GM19023 (cell line): ENCODE results near the gene SLC39A11.
"Not testable (repeated sequence)": the region's sequence is repeated elsewhere in the genome, so short reads cannot be mapped to it uniquely, and the experiment has no call there.

Experiments used
- ATAC-seq: cut with Tn5 transposase; IDR thresholded peaks from one replicate; pipeline ENCODE4 v1.9.1; 2021; ENCODE audit warnings: mild to moderate bottlenecking, moderate library complexity; ENCODE audit not compliant: unreplicated experiment

The SLC39A11 gene

DNA sequence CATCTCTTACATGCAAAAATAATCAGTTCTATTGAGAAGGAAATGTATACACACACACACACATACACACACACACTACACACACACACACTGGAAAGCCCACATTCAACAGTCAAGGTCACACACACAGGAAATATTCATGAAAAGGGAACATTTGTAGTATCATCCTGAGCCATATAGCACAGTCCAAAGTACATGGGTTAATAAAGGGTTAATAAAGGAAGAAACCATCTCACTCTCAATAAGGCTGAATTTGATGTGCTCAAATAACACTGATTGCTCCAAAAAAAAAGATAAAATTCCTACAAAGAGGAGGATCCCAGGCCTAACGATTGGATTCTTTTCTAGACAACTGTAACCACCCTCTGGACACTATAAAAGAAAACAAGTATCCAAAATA lies 164.7 kb downstream of the SLC39A11 start:
- ATAC-seq = no peak

GRCh38 chr17:72927146-72927545 lies 165.3 kb downstream of the SLC39A11 start:
- ATAC-seq = no peak

DNA sequence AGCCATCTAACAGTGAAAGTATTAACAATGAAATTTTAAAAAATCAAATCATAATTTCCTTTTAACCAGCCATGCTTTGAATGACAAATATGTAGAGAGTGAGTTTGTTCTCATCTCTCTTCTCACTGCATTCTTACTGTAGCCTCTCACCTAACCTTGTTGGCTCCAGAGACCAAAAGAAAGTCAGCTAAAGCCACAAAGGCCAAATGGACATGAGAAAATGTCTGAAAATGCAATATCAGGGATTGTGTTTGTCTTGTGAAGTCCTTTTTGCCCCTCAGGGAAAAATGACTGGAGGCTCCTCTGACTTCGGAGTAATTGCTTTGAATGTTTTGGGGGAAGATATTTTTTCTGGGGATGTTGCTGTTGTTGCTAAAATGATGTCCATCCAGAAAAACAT lies 166.3 kb downstream of the SLC39A11 start:
- no peak for ATAC-seq

- no peak for ATAC-seq
Observed at GRCh38 chr17:72924196-72924595, 168.3 kb downstream of the SLC39A11 start.

DNA sequence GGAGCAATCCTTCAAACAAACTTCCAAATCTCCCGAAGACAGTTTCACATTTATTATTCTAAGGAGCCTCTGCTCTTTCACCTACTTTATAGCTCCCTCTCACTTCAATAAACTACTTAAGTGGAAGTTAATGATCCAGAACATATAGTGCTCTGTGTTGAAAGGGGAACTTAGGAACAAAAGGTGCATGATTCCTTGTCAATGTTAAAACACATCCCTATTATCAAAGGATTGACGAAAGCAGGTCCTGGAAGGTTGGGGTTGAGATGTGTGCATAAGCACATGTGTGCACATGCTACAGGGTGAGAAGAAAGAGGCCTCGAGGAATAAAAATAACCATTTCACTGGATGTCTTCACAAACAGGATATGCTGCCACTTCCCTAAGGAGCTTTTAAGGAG lies 170.3 kb downstream of the SLC39A11 start:
- no peak for ATAC-seq

DNA sequence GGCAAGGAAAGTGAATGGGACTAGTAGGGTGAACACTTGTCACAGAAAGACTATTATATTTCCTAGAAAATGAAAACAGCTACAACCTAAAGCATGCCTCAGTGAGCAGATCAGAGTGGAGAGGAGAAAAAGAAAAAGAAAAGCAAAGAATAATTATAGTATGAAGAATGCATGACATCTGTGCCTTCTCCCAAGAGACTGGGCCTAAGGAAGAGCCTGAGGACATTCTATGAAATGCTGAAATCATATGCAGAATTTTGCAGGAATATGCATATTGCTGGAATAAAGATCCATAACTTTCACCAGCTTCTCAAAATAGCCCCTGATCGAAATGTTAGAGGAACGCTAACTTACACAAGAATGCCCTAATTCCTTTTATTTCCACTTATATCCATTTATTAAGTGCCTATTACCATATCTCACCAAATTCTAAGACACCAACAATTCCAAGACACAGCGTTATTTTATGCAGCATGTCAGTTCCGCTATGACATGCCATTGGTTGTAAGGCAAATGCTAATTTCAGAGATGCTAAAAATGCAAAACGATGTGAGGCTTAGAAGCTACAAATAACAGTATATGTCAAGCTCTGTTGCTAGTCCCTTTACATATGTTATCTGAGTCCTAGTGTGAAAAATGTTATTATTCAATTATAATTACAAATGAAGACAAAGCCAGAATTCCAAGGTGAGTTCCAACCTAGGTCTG lies 171.0 kb downstream of the SLC39A11 start:
- ATAC-seq = no peak

GRCh38 chr17:72920513-72920912 lies 172.0 kb downstream of the SLC39A11 start:
- ATAC-seq = no peak

DNA sequence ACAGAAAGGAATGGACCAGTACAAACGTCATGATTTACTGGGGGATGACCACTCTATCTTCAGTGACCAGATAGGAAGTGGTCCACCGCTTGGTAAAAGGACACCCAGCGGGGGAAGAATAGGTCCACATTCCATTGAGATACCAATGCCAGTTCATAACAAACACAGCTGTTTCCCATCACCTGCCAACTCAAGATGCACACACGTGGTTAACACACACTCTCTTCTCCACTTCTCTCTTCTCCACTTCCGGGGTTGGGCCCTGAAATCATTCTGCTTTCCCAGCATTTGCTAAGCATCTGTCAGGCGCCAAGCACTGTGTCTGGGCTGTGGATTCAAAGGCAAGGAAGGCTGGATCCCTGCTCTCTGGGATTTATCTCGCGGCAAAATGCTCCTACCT lies 175.5 kb downstream of the SLC39A11 start:
- ATAC-seq = no peak

GRCh38 chr17:72915625-72916081 lies 176.8 kb downstream of the SLC39A11 start:
- no peak for ATAC-seq

DNA sequence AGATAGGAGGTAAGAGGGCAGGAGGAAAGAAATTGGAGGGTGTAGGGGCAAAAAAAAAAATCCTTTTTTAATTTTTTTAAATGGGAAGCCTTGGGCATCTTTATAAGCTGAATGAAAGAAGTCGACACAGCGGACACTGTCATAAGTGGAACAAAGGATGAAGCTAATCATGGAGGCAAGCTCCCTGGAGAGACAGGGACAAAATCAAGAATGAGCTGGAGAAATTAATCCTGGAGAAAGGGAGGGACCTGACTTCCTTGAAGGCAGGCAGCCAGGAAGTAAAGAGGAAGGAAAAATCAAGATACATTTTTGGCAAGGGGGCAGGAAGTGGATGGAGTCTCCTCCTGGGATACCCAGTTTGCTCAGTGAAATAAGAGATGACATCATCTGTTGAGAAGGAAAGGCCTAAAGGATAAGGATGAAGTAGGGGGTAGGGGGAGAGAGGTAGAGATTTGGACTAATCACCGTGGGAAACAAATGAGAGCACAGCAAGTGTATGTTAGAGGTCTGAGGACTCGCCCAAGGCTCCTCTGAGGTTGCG lies 179.3 kb downstream of the SLC39A11 start:
- no peak for ATAC-seq

DNA sequence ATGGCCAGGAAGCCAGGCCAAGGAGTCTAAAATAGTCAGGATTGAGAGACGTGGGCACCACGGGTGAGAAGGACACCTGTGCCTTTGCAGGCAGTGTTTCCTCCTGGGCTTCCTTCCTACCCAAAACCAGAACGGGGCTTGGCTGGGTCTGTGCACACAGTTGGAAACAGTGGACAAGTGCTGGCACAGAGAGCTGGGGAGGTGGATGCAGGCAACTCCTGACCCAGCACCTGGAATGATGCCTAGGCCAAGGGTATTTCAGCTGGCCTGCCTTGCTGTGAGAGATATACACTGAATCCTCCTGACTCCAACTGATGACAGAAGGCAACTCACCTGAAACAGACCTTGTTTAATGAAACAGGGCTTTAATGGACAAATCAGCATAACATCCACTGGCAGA lies 186.2 kb downstream of the SLC39A11 start:
- no peak for ATAC-seq

DNA sequence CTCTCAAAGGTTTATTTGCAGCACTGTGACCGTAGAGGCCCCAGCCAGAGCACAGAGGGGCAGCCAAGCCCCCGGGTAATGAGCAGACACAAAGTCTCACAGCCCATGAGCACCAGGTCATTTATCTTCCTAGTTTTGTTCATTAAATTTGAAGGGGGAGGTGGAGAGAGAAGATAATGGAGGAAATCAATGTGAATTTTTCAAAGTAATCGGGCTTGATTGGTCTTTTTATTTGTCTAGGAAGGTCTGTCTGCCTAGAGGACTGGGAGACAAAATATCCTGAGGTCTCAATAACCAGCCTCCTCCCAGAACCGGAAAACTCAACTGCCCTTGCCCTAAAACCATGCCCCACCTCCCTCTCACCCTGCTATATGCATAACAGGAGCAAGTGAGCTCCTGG lies 189.0 kb downstream of the SLC39A11 start:
- no peak for ATAC-seq

DNA sequence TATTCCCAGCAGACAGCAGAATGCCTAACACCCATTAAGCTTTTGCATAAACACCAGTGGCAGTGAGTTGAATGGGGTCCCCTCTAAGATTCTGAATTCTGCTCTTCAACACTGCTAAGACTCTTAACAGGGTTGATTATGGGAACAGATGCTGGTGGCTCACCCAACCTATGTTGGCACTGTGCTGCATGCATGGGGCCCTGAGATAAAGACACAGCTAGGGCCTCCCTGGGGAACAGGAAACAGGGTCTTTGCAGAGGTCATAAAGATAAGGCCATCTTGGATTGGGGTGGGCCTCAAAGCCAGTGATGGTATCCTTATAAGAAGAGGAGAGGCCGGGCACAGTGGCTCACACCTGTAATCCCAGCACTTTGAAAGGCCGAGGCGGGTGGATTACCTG lies 190.8 kb downstream of the SLC39A11 start:
- no peak for ATAC-seq

GRCh38 chr17:72901083-72901482 lies 191.4 kb downstream of the SLC39A11 start:
- ATAC-seq = no peak

- no peak for ATAC-seq
Observed at GRCh38 chr17:72900654-72900971, 191.9 kb downstream of the SLC39A11 start.

GRCh38 chr17:72898725-72899124 lies 193.8 kb downstream of the SLC39A11 start:
- no peak for ATAC-seq

- ATAC-seq = not testable (repeated sequence)
Observed at GRCh38 chr17:72896288-72896687, 196.2 kb downstream of the SLC39A11 start.

DNA sequence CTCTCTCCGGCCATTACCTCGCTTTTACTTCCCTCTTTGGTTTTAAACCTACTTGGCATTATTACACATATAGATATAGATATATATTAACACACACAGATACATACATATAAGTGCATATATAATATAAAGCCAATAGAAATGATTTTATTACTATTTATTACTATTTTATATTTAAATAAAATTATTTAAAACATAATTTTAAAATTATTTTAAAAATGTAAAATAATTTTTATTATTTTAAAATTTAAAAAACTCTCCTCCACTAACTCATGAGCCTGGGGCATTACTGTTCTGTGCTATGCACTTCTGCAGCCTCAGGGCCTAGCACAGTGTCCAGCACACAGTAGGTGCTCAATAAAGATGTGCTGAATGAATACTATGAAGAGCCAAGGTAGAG lies 200.9 kb downstream of the SLC39A11 start:
- ATAC-seq = no peak

- ATAC-seq = no peak
Observed at GRCh38 chr17:72890711-72891110, 201.8 kb downstream of the SLC39A11 start.

GRCh38 chr17:72887917-72888316 lies 204.6 kb downstream of the SLC39A11 start:
- ATAC-seq = no peak

DNA sequence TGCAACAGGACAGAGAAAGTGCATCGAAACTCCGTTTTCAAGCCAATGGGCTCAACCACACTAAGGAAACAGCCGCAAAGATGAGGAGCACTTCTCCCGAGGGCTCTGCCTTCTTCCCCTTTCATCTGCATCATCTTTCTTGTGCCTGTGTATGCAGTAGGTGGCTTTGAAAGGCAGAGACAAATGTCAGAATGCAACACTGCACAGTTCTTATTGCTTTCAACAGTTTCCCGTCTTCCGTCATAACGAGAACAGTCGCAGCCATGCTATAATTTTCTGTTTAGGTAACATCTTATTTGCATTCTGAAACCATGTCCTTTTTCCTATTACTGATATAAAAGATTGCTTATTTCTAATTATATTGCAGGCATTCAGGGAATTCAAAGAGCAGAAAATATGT lies 205.2 kb downstream of the SLC39A11 start:
- no peak for ATAC-seq

DNA sequence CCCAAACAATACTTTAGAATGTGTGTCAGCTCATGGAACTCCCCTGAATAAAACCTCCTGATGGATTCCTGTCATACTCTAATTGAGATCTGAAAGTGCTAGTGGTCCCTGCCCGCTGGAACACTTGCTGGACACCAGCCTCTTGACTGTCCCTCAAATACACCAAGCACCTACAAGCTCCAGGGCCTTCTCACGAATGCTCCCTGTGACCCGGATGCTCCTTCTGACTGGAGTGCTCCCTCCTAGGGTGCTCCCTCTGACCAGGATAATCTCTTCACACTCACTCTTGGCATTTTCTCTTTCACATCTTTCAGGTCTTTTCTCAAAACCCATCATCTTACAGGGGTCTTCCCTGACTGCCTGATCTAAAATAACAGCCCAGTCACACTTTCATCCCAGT lies 205.9 kb downstream of the SLC39A11 start:
- ATAC-seq = no peak

DNA sequence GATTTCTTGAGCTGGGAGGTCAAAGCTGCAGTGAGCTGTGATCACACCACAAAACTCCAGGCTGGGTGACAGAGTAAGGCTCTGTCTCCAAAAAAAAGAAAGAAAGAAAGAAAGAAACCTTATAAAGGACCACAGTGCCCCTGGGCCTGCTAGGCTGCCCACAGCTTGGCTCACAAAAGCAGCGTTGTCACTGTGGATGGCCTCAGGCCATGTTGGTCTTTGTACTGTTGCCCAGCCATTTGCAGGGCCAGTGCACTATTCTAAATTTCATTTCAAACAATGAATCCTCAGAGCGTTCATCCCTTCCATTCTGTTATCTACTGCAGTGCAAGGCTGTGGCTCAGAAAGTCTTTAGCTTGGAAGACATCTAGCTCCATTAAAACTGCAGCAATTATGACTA lies 208.4 kb downstream of the SLC39A11 start:
- ATAC-seq = no peak
